ENCODE data around the gene SERTAD3.
A peak's percentile ranks its signal among the peaks of the same experiment; 100 is the strongest.
"Not testable (repeated sequence)": the region's sequence is repeated elsewhere in the genome, so short reads cannot be mapped to it uniquely, and the experiment has no call there.

SERTAD3 gene, protein sequence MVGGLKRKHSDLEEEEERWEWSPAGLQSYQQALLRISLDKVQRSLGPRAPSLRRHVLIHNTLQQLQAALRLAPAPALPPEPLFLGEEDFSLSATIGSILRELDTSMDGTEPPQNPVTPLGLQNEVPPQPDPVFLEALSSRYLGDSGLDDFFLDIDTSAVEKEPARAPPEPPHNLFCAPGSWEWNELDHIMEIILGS

DNA sequence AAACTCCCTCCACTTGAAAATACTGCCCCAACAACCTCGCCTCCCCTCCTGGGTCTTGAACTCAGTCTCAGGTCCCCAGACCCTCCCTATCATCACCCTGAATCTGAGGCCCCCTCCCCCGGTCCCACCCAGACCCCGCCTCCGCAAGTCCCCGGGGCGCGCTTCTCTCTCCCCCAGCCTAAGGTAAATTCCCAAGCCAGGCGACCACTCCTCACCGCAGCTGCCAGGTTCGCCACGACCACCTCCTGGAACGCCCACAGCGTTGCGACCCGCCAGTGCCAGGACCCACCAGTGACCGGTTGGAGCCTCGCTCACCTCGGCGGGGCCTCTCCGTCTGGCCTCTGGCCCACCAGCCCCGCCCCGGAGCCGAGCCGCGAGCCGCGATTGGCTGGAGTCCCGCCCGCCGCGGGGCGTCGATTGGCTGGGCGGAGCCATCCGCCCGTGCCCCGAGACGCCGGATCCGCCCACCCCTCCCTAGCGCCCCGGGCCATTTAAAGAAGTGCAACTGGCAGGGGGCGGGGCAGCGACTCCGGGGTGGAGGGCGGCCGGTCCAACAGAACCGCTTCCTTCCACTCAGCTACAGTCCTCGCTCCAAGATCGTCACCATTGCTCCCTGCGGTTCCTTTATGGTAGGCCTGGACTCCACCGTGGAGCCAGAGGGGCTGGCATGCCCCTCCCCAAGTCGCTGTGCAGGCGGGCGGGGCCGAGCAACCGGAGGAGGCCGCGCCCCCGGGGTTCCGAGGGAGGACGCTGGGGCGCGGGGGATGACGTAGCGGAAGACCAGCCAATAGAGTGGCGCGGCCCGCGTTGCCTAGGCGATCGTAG, at the start of gene SERTAD3:
Gene SERTAD3, minus strand, starts transcription at position 336 of the 825 bp plus-strand sequence. CDS start 2,255 bp downstream, outside the sequence.
- DNase-seq, result peak; percentile 95

DNA sequence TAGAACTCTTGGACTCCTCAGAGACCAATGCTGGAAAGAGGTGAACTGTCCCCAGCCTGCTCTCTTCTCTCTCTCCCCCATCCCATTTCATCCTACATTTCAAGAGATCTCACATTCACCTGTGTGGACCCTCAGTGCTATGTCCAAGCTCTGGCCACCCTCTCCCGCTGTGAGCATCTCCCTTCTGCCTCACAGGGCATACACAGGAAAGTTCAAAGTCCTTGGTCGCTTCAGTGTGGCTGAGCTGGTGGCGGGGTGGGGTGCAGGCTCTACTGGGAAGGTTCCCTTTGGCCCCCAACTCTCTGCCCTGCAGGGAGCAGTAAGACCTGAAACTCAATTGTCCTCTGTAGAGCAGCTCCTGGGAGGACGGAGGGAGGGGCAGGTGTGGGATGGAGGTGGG, 49.6 kb upstream of the SERTAD3 start:
- DNase-seq, result no peak

DNA sequence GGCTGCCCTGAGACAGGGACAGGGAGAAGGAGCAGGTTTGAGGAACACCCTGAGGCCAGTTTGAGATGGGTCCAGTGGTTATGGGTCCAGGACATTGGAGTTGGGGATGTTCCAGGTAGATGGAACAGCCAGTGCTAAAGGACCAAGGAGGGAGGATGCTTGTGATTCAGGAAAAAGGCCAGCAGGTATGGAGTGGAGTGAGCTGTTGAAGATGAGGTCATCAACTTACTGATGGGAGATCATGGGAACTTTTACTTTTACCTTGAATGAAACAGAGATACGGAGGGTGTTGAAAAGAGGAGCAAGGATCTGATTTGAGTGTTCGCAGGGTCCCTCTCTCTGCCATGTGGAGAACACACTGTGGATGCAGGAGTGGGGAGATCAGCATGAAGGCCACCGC, 48.1 kb upstream of the SERTAD3 start:
- no peak for DNase-seq

DNA sequence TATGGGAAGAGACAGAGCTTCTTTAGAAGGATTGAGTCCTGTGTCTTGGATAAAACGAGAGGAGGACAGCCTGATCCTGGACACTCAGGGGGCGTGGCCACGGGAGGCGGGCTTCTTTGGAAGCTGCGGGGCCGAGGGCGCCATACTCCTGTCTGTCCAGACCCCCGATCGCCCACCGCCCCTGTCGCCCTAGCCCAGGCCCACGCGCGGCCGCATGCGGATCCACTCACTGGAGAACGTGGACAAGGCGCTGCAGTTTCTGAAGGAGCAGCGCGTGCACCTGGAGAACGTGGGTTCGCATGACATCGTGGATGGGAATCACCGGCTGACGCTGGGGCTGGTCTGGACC, 45.7 kb upstream of the SERTAD3 start:
- no peak for DNase-seq

DNA sequence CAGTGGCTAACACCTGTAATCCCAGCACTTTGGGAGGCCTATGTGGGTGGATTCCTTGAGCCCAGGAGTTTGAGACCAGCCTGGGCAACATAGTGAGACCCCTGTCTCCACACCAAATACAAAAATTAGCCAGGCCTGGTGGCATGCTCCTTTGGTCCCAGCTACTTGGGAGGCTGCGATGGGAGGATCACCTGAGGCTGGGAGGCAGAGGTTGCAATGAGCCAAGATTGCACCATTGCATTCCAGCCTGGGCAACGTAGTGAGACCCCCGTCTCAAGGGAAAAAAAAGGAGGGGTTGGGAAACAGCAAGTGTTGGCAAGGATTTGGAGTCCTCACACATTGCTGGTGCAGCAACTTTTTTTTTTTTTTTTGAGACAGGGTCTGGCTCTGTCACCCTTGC, 41.9 kb upstream of the SERTAD3 start:
- no peak for DNase-seq

DNA sequence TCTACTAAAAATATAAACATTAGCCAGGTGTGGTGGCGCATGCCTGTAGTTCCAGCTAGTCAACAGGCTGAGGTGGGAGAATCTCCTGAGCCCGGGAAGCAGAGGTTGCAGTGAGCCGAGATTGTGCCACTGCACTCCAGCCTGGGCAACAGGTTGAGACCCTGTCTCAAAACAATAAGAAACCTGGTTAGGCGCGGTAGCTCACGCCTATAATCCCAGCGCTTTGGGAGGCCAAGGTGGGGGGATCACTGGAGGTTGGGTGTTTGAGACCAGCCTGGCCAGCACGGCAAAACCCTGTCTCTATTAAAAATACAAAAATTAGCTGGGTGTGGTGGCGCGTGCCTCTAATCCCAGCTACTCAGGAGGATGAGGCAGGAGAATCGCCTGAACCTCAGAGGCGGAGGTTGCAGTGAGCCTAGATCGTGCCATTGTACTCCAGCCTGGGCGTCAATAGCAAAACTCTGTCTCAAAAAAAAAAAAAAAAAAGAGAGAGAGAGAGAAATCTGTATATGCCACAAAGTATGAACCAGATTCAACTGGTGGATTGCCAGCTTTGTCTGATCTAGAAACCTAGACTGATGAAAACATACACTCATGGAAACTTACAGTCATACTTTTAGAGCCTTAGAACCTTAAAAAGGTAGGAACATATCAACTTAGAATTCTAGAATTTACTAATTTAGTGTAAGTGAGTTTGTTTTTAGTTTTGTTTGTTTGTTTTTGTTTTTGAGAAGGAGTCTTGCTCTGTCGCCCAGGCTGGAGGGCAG, 31.9 kb upstream of the SERTAD3 start:
- DNase-seq, result not testable (repeated sequence)

DNA sequence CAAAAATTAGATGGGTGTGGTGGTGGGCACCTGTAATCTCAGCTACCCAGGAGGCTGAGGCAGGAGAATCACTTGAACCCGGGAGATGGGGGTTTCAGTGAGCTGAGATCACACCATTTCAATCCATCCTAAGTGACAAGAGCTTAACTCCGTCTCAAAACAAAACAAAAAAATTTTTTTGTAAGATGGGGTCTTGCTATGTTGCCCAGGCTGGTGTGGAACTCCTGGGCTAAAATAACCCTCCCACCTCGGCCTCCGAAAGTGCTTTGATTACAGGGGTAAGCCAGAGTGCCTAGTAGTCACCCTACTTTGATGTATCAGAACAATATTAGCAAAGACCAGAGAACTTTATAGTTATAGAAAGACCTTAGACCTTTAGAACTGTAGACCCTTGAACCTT, 30.6 kb upstream of the SERTAD3 start:
- DNase-seq, result no peak

DNA sequence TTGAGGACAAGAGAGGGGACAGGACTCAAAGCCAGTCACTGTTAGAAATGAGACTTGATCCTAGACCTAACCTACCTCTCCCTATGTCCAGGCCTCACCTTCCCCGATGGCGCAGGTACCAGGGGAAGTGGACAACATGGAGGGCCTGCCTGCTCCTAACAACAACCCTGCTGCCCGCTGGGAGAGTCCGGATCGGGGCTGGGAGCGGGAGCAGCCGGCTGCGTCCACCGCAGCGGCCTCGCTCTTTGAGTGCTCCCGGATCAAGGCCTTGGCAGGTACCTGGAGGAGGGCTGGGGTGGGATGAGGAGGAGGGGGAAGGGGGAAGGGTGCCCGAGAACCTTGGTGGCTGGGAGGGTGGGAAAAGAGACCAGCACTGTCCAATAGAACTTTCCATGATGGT, 28.4 kb upstream of the SERTAD3 start:
- no peak for DNase-seq

DNA sequence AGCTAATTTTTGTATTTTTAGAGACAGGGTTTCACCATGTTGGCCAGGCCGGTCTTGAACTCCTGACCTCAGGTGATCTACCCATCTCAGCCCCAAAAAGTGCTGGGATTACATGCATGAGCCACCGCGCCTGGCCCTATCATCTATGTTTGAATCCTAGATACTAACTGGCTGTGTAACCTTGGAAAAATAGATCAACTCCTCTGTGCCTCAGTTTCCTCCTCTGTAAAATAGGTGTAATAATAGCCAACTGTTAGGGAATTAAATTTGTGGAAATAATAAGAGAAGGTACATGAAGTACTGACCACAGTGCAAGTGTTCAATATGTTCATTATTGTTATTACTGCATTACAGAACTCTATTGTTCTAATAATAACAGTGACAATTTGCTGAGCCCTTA, 27.0 kb upstream of the SERTAD3 start:
- DNase-seq, result no peak

DNA sequence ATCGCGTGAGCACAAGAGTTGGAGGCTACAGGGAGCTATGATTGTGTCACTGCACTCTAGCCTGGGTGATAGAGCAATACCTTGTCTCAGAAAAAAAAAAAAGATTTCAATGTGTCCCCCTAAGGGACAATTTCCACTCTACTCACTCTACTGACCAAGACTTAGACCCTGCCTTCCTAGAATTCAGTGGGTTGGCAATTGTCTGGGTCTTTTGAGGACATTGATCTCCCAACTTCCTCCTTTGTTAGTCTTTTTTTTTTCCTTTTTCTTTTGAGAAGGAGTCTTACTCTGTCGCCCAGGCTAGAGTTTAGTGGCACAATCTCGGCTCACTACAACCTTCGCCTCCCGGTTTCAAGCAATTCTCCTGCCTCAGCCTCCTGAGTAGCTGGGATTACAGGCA, 24.9 kb upstream of the SERTAD3 start:
- DNase-seq, result no peak

DNA sequence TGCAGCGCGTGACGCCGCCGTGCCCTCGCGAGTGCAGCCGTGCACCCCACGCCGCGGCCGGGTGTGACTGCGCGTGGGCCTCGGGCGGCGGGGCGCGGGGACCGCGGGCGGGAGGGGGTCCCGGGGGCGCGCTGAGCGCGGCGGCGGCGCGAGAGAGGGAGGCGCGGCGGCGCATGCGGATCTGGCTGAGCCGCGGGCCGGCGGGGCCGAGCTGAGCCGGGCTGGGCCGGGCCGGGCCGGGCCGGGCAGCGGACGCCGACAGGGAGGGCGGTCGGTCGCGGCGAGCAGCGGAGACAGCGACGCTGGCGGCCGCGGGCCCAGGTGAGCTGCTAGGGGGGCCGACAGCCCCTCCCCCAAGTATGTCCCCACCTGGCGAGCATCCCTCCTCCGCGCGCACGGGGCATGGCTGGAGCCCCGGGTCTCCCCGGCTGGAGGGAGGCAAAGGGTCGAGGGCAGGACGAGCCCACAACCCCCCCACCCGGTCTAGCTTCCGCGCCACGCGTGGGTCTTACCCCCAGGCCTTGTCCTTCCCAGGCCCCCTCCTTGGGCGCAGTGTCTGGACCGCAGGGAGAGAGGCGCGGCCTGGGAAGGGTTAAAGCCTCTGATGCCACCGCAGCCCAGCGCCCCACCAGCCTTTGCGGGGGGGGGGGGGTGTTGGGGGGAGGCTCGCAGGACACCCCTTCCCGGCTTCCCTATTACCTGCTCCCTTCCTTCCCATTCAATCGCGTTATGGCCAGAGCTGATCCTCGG, 23.0 kb upstream of the SERTAD3 start, which contains the start of gene SPTBN4:
Gene SPTBN4, plus strand, starts transcription at position 17 of the 750 bp plus-strand sequence. CDS start 5,621 bp downstream, outside the sequence.
- DNase-seq, result no peak

DNA sequence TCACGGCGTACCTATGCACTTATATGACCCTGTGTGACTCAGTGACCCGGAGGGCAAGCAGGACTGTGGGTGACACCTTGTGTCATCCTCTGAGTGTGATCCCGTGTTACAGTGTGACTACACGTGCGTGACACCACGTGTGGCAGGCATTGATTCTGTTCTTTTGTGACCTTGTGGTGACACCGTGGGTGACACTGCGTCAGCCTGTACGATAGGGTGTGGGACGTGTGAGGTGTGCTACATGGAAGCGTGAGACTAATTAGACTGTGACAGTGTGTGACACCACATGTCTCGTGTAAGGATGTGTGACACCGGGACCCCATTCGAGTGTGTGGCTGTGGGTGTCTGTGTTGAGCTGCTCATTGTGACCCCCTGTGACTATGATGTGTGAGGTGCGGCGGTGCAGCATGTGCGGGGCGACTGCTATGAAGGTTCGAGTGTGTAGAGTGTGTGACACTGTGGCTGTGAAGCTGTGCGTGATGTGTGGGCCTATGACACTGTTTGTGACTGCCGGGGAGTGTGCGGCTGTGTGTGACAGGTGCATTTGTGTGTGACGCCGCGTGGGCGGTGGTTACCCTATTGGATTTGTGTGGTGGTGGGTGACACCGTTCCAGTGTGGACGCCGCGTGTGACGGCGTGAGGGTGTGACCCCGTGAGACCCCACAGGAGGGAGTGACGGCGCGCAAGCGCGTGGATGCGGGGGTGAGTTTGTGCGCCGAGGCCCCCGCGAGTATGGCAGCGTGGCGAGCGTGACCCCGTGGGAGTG, 22.3 kb upstream of the SERTAD3 start:
- no peak for DNase-seq

DNA sequence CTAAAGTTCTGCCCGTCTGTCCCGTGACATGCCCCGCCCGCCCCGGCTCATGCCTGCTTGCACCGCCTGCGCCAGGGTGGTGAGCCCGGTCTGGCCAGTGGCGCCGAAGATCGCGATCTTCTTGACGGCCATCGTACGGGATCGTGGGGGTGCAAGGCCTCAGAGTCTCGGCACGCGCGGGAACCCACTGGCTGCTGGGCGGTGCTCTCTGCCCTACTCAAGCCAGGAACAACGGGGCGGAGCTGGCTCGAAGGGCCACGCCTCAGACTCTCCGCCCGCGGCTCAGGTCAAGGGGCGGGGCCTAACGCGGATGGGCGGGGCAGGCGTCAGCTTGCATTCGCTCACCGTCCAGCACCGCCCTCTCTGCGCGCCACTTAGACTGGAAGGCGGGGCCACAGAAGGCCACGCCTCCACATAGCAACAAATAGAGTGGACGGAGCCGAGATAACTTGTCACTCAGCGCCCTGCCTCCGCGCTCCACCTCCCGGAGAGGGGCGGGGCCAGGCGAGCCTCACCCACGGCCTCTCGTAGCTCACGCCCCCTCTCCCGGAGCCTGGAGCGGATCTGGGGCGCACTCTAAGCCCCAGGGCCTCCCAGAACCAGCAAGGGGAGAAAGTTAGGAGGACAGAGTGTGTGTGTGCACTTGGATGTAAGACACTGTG, 21.6 kb upstream of the SERTAD3 start, which contains the start of gene BLVRB:
Gene BLVRB, minus strand, starts transcription at position 189 of the 662 bp plus-strand sequence. Its CDS starts 57 bp downstream, at position 132.
- peak; percentile 98 for DNase-seq

DNA sequence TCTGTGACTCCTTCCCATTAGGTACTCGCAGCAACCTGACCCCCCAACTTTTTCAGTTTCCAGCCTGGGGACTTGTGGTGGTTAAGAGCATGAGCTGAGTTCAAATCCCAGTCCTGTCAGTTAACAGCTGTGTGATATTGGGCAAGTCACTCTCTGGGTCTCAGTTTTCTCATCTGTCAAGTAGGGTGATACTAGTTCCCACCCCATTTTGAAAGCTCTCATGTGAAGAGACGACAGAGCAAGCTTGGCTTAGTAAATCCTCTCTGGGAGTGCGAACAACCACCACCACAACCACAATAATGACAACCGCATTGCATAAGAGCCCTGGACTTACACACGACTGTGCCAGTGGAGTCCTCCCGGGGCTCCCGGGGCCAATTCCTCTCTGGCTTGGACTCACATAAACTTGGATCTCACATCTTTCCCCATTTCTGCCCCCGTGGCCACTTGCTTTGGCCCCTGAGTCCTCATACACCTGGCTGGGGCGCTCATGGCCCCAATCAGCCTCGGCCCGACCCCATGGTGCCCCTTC, 21.0 kb upstream of the SERTAD3 start:
- DNase-seq, result no peak

DNA sequence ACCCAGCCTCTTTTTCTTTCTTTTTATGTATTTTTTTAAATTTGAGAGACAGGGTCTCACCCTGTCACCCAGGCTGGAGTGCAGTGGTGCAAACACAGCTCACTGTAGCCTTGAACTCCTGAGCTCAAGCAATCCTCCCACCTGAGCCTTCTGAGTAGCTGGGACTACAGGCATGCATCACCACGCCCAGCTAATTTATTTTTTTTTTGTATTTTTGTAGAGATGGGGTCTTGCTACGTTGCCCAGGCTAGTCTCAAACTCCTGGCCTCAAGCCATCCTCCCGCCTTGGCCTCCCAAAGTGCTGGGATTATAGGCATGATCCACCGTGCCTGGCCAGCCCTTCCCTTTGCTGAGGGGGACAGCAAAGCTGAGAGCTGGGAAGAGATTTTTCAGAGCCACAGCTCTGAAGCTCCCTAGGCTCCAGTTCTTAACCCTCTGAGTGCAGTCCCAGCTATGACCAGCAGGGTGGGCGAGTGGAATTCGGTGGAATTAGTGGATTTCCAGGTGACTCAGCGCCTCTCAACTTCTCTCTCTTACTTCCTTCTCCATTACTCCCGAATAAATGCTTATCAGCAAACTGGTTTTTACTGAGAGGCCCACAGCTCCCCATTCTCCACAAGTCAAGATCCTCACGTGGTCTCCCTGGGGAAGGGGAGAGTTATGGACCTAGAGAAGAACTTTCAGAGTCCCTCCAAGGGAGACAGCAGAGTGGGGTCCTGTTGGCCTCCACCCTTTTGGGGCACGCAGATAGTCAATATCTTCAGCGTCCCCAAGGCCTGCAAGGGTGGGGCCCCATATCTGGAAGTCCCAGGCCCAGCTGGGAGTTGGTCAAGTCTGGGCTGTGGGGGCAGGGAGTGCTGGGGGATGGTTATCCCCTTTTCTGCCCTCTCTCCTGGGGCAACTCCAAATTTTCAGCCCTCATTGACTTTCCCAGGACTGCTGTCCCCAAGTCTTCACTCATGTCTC, 20.2 kb upstream of the SERTAD3 start:
- DNase-seq, result peak; percentile 67

DNA sequence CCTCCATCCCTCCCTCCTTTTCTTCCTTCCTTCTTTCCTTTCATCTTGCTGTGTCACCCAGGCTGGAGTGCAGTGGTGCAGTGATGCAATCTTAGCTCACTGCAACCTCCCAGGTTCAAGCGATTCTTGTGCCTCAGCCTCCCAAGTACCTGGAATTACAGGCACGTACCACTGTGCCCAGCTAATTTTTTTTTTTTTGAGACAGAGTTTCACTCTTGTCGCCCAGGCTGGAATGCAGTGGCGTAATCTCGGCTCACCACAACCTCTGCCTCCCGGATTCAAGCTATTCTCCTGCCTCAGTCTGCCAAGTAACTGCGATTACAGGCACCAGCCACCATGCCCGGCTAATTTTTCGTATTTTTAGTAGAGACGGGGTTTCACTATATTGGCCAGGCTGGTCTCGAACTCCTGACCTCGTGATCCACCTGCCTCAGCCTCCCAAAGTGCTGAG, 19.5 kb upstream of the SERTAD3 start:
- peak; percentile 43 for DNase-seq

DNA sequence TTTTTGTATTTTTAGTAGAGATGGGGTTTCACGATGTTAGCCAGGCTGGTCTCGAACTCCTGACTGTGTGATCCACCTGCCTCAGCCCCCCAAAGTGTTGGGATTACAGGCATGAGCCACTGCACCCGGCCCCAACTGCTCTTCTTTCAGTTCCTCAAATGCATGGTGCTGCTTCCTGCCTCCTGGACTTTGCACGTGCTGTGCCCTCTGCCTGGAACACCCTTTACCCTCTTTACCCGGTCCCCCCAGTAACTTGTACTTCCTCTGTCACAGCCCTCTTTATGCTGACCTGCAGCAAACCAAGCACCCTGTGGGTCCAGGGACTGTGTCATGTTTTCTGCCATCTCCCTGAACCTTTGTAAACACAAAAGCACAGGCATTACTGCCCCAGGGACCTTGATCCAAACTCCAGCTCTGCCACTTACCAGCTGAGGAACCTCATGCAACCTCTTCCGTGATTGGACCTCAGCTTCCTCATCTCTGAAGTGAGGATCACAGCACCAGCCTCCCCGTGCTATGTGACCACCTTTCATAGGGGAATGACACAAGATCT, 17.6 kb upstream of the SERTAD3 start:
- no peak for DNase-seq

DNA sequence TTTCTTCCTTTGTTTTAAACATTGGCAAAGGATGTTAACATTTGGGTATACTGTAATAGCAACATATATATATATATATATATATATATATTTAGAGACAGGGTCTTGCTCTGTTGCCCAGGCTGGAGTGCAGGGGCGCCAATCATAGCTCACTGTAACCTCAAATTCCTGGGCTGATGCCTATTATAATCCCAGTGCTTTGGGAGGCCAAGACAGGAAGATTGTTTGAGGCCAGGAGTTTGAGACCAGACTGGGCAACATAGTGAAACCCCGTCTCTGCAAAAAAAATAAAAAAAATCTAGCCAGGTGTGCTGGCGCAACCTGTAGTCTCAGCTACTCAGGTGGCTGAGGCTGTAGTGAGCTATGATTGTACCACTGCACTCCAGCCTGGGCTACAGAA, 16.1 kb upstream of the SERTAD3 start:
- DNase-seq, result no peak

DNA sequence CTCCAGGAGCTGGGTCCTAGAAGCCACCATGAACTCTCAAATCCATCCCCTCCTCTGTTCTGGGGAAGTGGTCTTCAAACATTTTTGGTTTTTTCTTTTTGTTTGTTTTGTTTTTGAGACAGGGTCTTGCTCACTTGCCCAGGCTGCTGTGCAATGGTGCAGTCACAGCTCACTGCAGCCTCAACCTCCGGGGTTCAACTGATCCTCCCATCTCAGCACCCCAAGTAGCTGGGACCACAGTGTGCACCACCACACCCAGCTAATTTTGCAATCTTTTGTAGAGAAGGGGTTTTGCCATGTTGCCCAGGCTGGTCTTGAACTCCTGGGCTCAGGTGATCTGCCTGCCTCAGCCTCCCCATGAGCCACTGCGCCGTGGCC, 14.5 kb upstream of the SERTAD3 start:
- no peak for DNase-seq
